Stimulated activated CD8-positive, alpha-beta memory T cell treated with anti-CD3 and anti-CD28 coated beads, Interleukin-15, amount 100 ng/mL, for 24 hours (primary cell): ENCODE measurements around the gene COL26A1.

Experiments
- DNase-seq: peaks from one replicate; pipeline ENCODE4 v3.0.0-alpha.2; 2020; ENCODE audit warnings: low read depth

The COL26A1 gene

DNA sequence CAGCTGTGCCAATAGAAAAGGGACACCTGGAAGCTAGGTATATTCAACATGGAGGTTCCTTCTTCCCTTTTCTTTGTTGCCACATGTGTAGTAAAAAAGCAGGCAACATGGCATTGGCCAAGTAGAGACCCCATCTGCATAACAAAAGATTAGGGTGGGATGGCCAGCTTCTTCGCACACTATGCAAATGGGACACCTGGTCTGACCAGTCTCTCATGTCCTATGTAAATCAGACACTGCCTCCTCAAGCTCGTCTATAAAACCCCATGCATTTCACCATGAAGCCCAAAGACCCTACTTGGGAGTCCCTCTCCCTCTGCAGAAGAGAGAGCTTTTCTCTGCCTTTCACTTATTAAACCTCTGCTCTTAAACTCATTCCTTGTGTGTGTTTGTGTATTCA, 212.5 kb downstream of the COL26A1 start:
- DNase-seq: no peak

DNA sequence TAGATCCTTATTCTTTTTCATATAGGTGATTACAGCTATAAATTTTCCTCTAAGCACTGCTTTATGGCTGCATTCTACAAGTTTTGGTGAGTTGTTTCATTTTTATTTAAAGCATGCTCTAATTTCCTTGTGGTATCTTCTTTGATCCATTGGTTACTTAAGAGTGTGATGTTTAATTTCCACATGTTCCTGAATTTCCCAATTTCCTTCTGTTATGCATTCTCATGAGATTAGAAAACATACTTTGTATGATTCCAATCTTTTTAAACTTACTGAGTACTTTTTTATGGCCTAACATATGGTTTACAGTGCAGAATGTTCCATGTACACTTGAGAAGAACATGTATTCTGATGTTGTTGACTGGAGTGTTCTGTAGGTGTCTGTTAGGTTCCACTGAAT, 213.0 kb downstream of the COL26A1 start:
- no peak for DNase-seq

DNA sequence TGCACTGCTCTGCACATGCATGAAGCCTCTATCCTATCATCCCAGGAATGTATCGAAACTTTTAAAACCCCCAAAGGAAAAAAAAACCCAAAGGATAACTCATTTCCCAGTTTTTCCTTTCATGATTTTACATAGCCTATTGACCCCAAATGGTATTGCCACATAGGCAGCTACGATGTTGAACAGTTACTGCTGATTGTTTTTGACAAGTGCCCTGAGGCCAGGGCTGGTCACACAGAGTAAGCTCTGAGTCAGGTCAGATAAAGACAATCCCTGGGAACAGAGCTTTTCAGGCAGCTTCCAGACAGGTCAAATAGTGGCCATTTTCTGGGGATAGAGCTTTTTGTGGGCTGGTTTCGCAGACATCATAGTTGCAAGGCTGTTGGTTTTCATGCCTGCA, 214.3 kb downstream of the COL26A1 start:
- no peak for DNase-seq

DNA sequence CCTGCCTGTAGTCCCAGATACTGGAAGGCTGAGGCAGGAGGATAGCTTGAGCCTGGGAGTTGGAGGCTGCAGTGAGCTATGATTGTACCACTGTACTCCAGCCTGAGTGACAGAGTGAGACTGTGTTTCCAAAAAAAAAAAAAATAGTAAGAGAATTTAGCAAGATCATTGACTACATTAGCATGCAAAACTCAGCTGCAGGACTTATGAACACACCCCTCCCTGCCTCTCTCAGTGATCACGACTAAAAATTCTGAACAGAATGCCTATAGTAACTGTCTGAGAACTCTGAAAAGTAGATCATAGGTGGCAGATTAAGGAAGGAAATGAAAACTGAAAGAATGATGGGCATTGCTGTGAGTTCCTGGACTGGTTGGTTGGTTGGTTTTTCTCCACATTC, 215.9 kb downstream of the COL26A1 start:
- DNase-seq: no peak

DNA sequence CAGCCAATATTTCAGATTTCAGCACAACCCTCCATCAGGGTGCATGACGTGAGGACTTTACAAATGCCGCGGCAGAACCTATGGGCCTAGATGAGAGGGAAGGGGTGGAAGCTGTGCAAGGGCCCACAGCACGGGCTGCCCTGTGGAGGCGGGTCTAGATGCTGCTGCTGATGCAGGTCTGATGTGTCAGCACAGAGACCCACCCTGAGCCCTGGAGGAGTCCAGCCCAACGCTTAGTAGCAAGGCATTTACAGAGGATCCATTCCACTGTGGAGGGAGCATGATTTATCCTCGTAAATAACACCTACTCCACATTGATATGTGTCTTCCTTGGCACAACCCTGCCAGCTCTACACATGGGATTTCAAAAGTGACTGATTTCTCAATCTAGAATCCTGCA, 217.9 kb downstream of the COL26A1 start:
- no peak for DNase-seq

DNA sequence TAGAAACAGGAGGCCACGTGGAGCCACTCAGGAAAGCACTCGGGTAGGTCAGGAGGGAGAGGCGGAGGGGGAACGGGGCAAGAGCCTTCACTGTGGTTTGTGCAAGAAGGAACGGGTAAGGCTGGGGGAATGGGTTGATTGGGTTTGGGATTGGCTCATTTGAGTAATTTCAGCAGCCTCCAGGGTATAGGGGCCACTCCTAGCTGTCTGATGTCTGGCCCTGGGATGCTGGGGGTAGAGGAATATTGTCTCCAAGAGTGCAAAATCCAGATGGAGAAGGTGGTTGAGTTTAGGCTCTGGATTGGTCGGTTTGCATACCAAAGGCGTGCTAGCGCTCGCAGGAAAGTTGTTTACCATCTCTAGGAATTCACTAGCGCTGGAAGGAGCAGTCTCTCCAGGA, 219.2 kb downstream of the COL26A1 start:
- no peak for DNase-seq

DNA sequence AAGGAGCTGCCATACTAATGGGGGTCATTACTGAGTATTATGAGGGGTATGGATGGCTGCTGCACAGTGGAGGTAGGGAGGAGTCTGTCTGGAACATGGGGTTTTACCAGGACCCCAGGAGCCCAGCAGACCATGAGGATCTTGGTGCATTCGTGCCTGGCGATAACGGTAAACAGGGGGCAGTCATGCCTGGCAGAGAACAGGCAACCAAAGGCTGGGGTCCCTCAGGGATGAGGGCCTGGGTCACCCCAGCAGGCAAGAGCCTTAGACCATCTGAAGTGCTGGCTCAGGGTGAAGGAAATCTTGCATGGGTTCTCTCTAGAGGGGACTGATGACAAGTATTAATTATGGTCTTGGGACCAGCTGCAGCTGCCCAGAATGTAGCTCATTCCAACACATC, 220.3 kb downstream of the COL26A1 start:
- no peak for DNase-seq

DNA sequence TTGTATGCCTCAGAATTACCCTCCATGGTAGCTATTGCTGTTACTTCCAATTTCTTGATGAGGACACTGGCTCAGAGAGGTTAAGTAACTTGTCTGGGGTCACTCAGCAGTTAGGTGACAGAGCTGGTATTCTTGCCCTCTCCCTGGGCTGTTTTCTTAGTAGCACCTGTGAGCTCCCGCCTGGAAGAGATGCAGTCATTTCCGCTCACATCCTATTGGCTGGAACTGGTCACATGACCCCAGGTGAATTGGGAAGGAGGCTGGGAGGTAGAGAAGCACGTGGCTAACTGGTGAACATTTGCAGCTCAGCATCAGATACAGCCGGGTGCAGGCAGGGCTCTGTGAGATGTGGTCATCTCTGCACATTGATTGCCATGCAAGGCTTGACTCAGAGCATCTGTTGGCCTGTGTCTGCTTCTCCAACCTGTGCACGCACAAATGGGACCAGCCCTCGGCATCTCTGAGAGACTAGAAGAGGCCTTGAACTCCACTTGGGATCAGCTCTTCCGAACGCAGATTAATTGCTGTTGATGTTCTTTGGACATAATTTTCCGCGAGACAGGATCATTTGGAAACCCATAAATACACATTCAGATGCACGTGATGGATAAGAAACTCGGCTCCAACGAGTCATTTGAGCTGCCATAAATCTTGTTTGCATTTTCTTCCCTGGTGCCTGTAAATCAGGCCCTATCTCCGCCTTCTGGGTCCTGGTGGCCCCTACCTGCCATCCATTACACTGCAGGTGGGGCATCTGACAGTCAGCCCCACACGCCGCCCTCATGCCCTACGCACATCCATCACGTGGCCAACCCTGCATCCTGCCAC, 223.6 kb downstream of the COL26A1 start:
- no peak for DNase-seq

DNA sequence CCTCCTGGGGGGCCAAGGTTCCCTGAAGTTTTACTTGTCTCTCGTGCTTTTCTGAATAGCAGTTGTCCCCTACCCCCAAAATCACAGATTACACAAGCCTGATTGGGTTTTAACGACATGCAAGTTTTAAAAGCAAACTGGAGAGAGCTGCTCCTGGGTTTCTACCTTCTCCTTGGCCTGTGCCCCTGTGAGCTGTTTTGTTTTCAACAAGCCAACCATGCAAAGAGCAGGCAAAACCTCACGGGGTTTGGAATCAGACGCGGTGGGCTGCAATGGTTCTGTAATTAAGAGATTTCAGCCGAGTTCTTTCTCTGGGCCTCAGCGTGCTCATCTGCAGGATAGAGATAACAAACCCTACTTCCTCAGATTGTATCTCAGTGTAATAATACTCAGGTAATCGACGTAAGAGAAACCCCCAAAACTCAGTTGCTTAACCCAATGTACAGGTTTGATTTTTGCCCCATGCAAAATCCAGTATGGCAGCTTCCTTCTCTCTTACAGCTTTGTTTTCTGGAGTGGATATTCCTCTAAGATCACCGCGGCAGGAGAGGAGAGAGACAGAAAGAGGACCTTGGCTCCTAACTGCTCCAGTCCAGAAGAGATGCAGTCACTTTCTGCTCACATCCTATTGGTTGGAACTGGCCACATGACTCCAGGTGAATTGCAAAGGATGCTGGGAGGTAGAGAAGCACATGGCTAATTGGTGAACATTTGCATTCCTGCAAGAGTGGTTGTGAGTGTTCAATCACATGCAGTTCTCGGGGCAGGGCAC, 224.4 kb downstream of the COL26A1 start:
- DNase-seq: no peak

DNA sequence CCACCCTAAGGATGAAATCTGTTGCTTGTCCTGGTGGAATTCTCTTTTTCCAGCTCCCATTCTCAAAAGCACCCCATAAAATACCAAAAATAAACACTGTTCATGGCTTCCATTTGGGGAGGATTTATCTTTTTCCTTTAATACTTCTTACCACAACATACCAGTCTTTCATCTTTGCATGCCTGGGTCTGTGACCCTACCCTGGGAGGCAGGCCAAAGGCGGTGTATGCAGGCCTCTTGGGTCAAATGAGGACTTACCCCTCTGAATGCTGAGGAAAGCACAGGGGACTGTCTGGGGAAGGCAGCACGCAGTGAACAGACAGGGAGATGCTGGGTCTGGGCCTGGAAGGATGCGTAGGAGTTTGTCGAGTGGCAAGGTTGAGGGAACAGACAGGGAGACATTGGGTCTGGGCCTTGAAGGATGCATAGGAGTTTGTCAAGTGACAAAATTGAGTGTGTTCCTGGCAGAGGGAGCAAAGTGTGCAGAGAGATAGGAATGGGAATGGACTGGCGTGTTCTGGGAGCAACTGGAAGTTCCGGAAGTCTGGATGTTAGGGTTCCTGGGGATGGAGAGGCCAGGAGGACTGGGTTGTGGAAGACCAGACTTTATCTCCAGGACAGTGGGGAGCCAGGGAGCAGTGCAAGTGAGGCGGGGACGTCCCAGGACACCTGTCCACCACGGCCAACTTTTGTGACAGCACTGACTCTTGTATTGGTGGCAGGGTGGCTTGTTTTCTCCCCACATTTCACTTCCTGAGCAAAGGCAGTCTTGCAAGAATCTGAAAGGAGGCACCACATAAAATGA, 225.7 kb downstream of the COL26A1 start:
- DNase-seq: no peak

DNA sequence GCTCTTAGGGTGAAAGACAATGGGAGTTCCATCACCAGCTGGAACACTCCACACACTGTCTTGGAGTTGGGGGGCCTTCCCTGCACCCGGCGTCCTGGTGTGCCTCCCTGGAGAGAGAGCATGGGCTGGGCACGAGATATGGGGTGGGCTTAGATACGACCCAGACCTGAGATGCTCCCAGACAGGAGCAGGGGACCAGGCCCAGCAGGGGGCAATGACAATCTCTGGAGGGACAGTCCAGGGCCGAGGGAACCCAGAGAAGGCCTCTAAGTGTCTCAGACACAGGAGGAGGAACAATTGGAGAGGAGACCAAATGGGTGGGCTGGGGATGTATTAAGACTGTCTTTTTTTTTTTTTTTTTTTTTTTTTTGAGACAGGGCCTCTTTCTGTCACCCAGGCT, 226.4 kb downstream of the COL26A1 start:
- no peak for DNase-seq

DNA sequence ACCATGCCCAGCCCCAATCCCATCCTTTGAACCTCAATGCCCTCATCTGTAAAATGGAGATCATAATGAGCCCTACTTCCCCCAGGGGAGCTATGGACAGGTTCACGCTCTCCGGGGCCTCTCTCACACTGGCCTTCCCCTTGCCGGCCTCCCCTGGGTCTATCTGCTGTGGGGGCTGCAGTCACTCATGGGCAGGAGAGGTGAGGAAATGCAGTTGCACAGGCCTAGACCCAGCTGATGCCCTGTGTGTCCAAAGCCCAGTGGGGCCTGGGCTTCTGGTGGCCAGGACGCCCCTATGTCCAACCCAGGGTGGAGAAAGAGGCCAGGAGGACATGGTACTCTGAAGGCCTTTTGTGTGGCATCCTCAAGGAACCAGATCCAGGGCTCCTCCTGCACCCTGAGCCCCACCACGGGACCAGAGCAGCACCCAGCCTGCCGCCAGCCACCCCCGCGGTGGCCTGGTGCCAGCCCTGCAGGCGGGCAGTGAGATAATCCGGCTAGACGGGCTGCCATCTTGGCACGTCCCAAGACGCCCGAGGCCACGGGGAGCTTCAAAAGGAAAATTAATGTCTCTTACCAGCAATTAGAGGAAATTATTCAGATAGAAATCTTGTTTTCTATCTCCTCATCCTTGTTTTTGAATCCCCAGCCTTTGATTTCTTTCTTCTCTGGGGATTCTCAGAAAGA, 227.4 kb downstream of the COL26A1 start:
- DNase-seq: no peak

DNA sequence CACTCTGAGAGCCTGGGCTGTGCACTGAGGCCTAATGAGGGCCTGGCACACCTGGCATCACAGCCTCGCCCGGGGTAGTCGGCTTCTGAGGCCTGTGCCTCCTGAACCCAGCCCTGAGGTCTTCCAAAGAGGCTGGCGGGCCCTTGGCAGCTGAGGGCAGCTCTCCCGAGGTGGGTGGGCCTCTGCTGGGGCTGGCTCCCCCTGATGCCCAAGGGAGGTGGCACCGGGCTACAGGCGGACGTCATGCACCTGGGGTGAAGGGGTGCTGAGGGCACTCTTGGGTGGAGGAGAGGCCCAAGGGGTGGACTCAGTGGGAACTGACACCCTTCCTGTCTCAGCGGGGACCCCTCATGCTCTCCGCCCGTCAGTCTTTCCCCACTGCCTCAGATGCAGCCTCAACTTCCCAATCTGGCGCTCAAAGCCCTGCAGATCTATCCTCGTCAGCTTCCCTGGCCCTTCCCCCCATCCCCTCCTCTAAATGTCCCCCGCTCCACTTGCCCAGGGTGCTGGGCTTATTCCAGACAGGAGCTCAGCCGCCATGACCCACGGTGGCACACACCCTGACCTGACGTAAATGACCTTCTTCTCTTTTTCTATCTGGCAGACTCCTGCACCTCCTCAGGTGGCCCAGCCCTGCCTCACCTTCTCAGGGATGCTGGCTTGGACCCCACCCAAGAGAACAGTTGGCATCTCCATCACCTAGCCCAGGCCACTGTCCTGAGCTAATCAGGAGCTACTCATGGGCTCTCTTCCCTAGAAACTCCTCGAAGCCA, 228.2 kb downstream of the COL26A1 start:
- no peak for DNase-seq

DNA sequence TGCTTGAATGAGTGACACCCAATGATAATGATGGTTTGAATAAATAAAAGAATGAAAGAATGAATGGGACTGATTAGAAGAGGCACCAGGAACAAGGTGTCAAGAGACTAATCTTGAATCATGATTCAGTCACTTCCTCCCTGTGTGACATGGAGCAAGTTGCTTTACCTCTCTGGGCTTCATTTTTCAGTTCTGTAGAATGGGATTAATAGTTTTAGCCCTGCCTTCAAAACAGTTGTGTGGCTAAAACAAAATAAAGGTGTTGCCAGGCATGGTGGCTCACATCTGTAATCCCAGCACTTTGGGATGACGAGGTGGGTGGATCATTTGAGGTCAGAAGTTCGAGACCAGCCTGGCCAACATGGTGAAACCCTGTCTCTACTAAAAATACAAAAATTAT, 228.8 kb downstream of the COL26A1 start:
- no peak for DNase-seq

DNA sequence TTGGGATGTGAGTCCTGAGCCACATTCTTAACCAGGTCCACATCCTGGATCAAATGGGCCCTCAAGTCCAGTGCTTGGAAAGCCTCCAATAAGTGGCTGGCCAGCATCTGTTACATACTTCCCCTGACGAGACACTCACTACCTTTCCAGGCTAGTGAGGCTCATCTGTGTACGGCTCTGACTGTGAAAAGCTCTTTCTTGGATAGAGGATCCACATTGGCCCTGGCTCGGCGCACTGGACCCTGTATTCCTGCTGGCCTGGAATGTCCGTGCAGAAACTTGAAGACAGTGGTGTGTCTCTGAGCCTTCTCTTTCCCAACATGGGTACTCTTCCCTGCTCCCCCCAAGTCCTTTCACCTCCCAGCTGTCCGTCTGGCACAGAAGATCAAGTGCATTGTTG, 230.9 kb downstream of the COL26A1 start:
- no peak for DNase-seq

DNA sequence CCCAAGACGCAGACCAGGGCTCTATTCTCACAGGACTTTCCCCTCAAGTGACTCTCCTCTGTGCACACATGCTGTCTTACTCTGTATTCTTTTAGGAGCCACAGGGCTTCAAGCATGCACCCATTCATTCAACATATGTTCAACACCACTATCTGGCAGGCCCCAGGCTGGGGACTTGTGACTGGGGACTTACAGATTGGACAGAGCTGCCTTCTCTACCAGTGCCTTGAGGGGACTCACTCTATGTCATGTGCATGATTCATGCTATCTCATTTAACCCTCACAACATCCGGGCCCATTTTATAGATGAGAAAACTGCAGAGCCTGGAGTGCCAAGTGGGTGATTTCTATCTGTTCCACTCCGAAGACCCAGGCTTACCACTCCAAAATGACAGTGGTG, 232.1 kb downstream of the COL26A1 start:
- DNase-seq: no peak

DNA sequence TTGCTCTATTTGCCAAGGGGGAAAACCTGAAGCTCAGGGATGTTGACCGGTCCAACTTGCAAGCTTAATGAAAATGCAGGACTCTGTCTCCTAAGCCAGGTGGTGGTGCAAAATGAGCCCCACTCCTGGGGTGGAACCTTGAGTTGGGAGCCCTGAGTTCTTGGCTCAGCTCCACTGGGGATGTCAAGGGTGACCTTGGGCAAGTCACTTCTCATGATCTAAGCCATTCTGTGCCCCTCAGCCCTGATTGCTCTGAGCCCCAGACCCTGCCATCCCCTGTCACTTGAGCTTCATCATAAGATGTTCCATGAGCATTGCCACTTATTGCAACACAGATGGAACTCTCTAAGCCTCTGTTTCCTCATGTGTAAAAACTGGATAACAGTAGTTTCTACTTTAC, 232.6 kb downstream of the COL26A1 start:
- DNase-seq: no peak

DNA sequence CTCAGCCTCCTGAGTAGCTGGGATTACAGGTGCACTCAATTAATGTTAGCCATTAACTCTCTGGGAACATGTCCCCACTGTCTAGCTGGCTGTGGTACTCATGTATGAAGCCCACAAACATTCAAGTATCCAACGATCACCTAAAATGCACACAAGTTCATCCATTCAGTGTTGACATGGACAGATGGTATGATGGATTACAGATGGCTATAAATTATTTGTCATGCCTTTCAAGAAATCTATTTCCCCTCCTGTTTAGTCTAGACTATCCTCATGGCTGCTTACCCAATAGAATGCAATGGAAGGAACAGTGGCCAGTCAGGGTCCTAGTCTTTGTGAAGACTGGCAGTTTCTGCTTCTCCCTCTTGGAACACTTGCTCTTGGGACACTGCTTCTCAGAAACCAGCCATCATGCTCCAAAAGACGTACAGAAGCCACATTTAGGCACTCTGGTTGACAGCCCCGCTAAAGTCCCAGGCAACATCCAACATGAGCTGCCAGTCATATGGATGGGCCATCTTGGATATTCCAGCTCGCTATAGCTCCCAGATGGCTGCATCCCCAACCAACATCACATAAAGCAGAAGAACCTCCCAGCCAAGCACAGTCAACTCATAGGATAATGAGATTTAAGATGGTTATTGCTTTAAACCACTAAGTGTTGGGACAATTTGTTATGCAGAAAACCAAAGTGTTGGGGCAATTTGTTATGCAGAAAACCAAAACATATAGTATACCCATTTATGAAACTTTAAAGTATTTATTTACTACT, 233.3 kb downstream of the COL26A1 start:
- no peak for DNase-seq

DNA sequence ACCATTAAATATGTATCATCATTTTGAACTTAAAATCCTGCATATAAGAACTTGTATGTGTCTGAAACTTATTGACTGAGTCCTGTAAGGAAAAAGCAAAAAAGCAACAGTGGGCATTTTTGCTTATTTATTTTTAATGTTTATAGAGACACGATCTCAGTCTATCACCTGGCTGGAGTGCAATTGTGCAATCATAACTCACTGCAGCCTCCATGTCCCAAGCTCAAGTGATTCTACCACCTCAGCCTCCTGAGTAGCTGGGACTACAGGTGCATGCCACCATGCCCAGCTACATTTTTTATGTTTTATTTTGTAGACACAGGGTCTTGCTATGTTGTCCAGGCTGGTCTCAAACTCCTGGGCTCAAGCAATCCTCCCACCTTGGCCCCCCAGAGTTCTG, 234.2 kb downstream of the COL26A1 start:
- no peak for DNase-seq

DNA sequence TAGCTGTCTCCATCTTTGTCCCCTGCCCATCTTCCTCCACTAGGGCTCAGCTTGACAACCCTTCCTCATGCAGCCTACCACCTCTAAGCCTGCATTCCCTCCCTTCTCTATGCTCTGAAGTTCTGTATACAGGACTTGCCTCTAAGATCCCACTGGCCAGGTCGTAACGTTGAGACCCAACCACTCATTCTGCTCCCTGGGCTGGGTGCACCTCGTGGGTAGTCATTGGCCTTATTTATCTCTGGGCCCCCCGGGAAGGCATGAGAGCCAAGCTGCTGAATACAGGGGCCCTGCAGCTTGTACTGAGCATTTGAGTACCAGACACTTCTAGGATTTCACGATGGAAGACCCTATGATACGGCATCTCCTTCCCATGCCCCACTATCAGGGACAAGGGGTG, 235.3 kb downstream of the COL26A1 start:
- DNase-seq: no peak
